Tibial nerve (tissue), 4 donors: Measurements from ENCODE around the gene LUC7L2.

Experiments
- EP300 ChIP-seq, 2 donors: sonication (generic); formaldehyde crosslinking; IDR thresholded peaks; one replicate each; pipeline ENCODE4 v1.6.1; 2017; ENCODE audit warnings: antibody characterized with exemption in 2 of 2, mild to moderate bottlenecking in 1 of 2
- POLR2A ChIP-seq, 2 donors: fragments of 450-650 bp; IDR thresholded peaks; one replicate each; pipeline ENCODE4 v1.6.1; 2017; ENCODE audit warnings: antibody characterized with exemption in 2 of 2, mild to moderate bottlenecking in 2 of 2, moderate library complexity in 2 of 2
- TF ChIP-seq, protein P1 (sequence below), 5 experiments: fragments of 200-600 bp in 3 of 5; fragments of 450-650 bp in 2 of 5; sonication (generic) in 3 of 5; IDR thresholded peaks; one replicate each; pipeline ENCODE4 v1.5.1; 2016 to 2019; ENCODE audit warnings: antibody characterized with exemption in 5 of 5, mild to moderate bottlenecking in 3 of 5, moderate library complexity in 2 of 5

- TF ChIP-seq, protein P1, sequence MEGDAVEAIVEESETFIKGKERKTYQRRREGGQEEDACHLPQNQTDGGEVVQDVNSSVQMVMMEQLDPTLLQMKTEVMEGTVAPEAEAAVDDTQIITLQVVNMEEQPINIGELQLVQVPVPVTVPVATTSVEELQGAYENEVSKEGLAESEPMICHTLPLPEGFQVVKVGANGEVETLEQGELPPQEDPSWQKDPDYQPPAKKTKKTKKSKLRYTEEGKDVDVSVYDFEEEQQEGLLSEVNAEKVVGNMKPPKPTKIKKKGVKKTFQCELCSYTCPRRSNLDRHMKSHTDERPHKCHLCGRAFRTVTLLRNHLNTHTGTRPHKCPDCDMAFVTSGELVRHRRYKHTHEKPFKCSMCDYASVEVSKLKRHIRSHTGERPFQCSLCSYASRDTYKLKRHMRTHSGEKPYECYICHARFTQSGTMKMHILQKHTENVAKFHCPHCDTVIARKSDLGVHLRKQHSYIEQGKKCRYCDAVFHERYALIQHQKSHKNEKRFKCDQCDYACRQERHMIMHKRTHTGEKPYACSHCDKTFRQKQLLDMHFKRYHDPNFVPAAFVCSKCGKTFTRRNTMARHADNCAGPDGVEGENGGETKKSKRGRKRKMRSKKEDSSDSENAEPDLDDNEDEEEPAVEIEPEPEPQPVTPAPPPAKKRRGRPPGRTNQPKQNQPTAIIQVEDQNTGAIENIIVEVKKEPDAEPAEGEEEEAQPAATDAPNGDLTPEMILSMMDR (IDR thresholded peaks at IDR 0.05): no peak
- TF ChIP-seq POLR2A (IDR thresholded peaks at IDR 0.05) (no peak), EP300 (IDR thresholded peaks at IDR 0.05) (no peak)
Observed at GRCh38 chr7:139439375-139439774, 79.7 kb downstream of the LUC7L2 start.
